GM12801 (cell line): Measurements from ENCODE around the gene STRA8.

Source experiments
- TF ChIP-seq, protein P1 (sequence below): IDR thresholded peaks from one replicate; pipeline ENCODE4 v1.5.1; 2011; ENCODE audit warnings: control low read depth; ENCODE audit not compliant: insufficient read length; ENCODE audit errors: extremely low read depth

STRA8 gene

DNA sequence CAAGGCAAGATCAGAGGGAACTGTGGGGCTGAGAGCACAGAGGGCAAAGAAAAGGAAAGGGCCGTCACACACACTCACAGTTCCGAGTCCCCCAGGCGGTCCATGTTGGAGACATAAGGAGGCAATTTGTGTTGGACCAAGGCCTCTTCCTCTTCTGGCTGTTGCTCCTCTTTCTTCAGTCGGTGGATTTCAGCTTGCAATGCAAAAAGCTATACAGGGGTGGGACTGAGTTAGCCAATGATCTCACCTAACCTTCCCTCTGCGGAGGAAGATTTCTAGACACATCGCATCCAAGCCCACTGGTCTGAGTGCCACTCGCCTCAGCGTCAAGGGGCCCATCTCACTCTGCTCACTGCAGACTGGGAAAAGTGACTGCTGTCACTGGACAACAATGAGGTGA, 27.8 kb upstream of the STRA8 start:
- TF ChIP-seq, protein P1, sequence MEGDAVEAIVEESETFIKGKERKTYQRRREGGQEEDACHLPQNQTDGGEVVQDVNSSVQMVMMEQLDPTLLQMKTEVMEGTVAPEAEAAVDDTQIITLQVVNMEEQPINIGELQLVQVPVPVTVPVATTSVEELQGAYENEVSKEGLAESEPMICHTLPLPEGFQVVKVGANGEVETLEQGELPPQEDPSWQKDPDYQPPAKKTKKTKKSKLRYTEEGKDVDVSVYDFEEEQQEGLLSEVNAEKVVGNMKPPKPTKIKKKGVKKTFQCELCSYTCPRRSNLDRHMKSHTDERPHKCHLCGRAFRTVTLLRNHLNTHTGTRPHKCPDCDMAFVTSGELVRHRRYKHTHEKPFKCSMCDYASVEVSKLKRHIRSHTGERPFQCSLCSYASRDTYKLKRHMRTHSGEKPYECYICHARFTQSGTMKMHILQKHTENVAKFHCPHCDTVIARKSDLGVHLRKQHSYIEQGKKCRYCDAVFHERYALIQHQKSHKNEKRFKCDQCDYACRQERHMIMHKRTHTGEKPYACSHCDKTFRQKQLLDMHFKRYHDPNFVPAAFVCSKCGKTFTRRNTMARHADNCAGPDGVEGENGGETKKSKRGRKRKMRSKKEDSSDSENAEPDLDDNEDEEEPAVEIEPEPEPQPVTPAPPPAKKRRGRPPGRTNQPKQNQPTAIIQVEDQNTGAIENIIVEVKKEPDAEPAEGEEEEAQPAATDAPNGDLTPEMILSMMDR, result no peak

DNA sequence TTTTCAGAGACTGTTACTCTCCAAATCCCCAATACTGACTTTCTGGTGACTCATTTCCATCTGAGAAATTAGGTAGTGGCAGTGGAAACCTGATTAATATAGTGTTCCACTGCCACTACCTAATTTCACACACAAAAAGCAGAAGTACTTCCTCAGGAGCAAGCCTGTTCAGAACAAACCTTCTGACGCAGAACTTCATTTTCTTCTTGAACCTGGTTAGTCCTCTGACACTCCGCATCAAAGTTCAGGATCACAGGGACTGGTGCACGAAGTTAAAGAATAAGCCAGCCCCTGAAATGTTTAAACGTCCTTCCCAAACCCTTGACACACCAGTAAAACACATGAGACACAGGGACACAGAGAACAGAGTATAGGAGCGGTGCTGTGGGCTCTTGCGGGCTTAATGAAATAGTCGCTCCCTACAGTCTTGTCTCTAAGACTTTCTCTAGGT, 26.7 kb upstream of the STRA8 start:
- TF ChIP-seq, protein P1, result no peak

DNA sequence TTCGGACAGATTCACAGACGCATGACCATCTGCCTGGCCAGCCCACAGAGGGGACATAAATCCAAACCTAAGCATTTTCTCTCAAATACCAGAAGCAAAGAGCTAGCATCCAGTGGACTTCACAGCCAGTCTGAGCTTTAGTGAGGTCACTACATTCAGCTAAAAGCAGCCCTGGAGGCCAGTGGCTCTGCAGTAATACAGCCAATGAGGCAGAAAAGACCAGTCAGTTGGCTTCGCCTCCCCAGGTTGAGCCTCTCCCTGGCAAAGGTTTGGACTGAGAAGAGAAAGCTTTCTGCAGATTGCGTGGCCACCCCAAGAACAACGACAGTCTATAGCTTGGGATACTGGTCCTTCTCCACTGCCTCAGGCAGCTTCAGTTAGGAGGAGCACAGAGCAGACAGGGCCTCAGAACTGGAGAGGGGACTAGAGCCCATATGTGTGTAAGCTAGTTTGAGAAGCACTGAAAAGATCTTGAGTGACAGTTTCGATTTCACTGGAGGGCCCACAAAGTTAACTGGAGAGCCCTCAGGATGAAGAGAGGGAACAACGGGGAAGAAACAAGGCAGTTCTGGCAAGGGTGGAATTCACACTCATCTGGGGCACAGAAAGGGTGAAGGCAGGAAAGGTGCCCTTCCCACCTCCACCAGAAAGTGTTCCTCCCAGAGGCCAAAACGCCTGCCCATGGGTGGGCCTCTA, 26.1 kb upstream of the STRA8 start:
- TF ChIP-seq, protein P1, result no peak

DNA sequence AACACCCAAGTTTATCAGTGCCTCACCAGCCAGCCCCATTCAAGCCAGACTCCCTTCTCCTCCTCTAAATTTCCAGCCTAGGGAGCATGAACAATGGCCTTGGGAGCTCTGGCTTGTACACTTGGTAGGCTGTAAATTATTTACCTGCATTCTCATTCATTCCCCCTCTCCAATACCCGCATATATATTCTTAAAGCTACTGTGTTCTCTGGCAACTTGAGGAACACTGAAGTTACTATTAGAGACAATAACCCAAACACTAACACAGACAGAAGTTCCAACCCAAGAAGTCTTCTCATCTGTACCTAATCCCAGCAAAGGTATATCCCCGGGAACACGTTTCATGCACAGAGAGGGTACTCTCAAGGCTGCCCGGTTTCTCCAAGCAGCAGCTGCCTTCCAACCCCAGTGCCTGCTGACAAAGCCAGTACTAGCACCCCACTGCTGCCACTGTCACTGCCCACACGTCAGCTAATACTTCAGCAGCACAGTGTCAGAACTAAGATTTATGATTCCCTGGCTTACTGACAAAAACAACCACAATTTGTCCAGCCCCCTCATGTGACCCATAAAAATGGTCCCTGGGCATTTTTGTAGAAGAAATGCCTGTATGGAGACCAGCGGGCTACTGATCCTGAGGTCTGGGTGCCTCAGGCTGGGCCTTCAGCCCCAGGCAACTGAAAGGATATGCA, 25.4 kb upstream of the STRA8 start:
- TF ChIP-seq, protein P1, result no peak

DNA sequence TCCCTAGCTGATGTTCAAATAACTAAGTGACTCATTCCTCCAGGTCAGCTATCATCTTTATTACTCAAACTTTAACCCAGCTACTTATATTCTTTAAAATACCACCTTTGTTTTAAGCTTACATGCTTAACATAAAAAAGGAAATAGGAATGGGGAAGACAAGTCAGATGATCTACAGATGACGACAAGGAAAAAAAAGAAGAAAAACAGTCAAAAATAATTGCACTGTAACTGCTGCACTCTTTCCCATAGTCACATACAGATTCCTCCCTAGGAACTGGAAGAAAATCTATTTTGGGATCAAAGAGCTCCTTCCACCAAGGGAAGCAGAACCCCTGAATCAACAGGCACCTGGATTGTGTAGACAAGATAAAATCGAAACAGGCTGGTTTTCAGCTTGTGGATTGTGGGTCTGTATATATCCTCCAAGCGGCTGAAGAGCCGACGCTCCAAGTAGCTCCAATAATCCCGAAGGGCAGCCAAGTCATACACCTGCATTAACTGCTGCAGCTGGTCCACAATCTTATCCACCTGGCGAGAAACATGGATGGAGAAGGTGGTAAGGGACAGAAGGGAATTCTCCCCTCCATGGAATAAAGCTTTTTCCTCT, 24.3 kb upstream of the STRA8 start:
- TF ChIP-seq, protein P1, result no peak

DNA sequence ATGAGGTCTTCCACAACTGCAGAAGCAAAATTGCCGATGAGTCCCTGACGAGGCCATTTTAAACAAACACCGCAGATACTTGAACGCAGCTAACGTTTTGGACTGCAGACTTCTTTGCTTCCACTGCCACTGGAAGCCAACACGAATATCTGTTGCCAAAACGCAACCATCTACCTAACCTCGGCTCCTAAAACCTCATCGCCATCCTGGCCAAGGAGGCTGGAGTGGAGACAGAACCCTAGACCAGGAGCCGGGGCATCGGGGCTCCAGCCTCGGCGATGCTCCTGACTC, 22.8 kb upstream of the STRA8 start:
- TF ChIP-seq, protein P1, result no peak

GRCh38 chr7:135211179-135211945, 22.3 kb upstream of the STRA8 start, which contains the start of gene WDR91:
Gene WDR91, minus strand, starts transcription at chr7:135211526. Its CDS starts 24 bp downstream, at chr7:135211502.
- TF ChIP-seq, protein P1, result no peak
